HepG2 (cell line): ENCODE results near the gene HEY2. TPM values are rescaled to one million over a fixed set of nuclear protein-coding genes. Genes with fewer than 3 reads are reported as not detected.

Experiments
- AGO1 ChIP-seq: fragments of 200-400 bp; formaldehyde crosslinking; IDR thresholded peaks from 2 replicates; pipeline ENCODE4 v1.6.1; 2017; ENCODE audit warnings: mild to moderate bottlenecking, low read depth, low read length, moderate library complexity; ENCODE audit not compliant: poor library complexity, severe bottlenecking
- CERS6 ChIP-seq: sonication (generic); formaldehyde crosslinking; IDR thresholded peaks from 2 replicates; pipeline ENCODE4 v1.5.0; 2020; ENCODE audit warnings: missing genetic modification reagents
- ELF3 ChIP-seq: IDR thresholded peaks from 2 replicates; pipeline ENCODE4 v1.6.1; 2016; ENCODE audit warnings: missing genetic modification reagents, missing compliant biosample characterization
- ERF ChIP-seq: IDR thresholded peaks from 2 replicates; pipeline ENCODE4 v1.6.1; 2018; ENCODE audit warnings: missing biosample characterization, missing genetic modification reagents
- FIP1L1 ChIP-seq: fragments of 200-400 bp; formaldehyde crosslinking; IDR thresholded peaks from 2 replicates; pipeline ENCODE4 v1.6.1; 2018; ENCODE audit warnings: low read depth, mild to moderate bottlenecking, low read length, moderate library complexity, borderline replicate concordance; ENCODE audit not compliant: insufficient read depth
- HOMEZ ChIP-seq: IDR thresholded peaks from 2 replicates; pipeline ENCODE4 v1.6.1; 2016; ENCODE audit warnings: low read depth
- MED8 ChIP-seq: sonication (generic); formaldehyde crosslinking; IDR thresholded peaks from 2 replicates; pipeline ENCODE4 v1.8.1; 2023; ENCODE audit warnings: mild to moderate bottlenecking, missing genetic modification reagents; ENCODE audit not compliant: insufficient replicate concordance
- PRDM4 ChIP-seq: sonication (generic); formaldehyde crosslinking; IDR thresholded peaks from 2 replicates; pipeline ENCODE4 v1.9.0; 2021; ENCODE audit warnings: missing genetic modification reagents, borderline replicate concordance
- RARA ChIP-seq: IDR thresholded peaks from 2 replicates; pipeline ENCODE4 v1.6.1; 2016; ENCODE audit warnings: missing genetic modification reagents, missing compliant biosample characterization
- RNF2 ChIP-seq: fragments of 450-650 bp; conservative IDR thresholded peaks from 2 replicates; pipeline ENCODE4 v1.6.1; 2016; ENCODE audit warnings: low read depth
- SMARCE1 ChIP-seq: fragments of 450-650 bp; IDR thresholded peaks from 2 replicates; pipeline ENCODE4 v1.6.1; 2017; ENCODE audit warnings: borderline replicate concordance
- SMYD3 ChIP-seq: sonication (generic); formaldehyde crosslinking; IDR thresholded peaks from 2 replicates; pipeline ENCODE4 v1.8.1; 2023; ENCODE audit warnings: mild to moderate bottlenecking, missing genetic modification reagents
- SP4 ChIP-seq: sonication (generic); formaldehyde crosslinking; IDR thresholded peaks from 2 replicates; pipeline ENCODE4 v1.8.1; 2023; ENCODE audit warnings: mild to moderate bottlenecking, missing genetic modification reagents
- ZBTB1 ChIP-seq: sonication (generic); formaldehyde crosslinking; IDR thresholded peaks from 2 replicates; pipeline ENCODE4 v1.4.0; 2020; ENCODE audit warnings: missing genetic modification reagents, borderline replicate concordance
- ZNF136 ChIP-seq: sonication (generic); formaldehyde crosslinking; IDR thresholded peaks from 2 replicates; pipeline ENCODE4 v1.8.1; 2022; ENCODE audit warnings: low read depth, mild to moderate bottlenecking, moderate library complexity, missing genetic modification reagents
- ZNF138 ChIP-seq: sonication (generic); formaldehyde crosslinking; IDR thresholded peaks from 2 replicates; pipeline ENCODE4 v1.5.0; 2020; ENCODE audit warnings: mild to moderate bottlenecking, low read depth, missing genetic modification reagents
- ZNF235 ChIP-seq: sonication (generic); formaldehyde crosslinking; IDR thresholded peaks from 2 replicates; pipeline ENCODE4 v1.8.1; 2023; ENCODE audit warnings: mild to moderate bottlenecking, missing genetic modification reagents, borderline replicate concordance
- ZNF24 ChIP-seq: fragments of 450-650 bp; IDR thresholded peaks from 2 replicates; pipeline ENCODE4 v1.6.1; 2017; ENCODE audit warnings: antibody characterized with exemption, mild to moderate bottlenecking
- ZNF256 ChIP-seq: sonication (generic); formaldehyde crosslinking; conservative IDR thresholded peaks from 2 replicates; pipeline ENCODE4 v1.4.0; 2020; ENCODE audit warnings: missing genetic modification reagents
- polyA plus RNA-seq, 8 experiments: library from polyadenylated mRNA; depleted of rRNA in 3 of 8; stranded (reverse) in 7 of 8; unstranded in 1 of 8; fragments of >200 nt; fragmentation: Illumina TruSeq in 4 of 8; extraction: Trizol in 4 of 8; gene quantifications; 2 replicates each; pipeline versions ENCODE4 v1.2.1 to v1.2.3, GENCODE V29; 2011 to 2016; ENCODE audit warnings: low read depth in 4 of 8, missing spikeins in 1 of 8, mixed read lengths in 1 of 8; ENCODE audit not compliant: insufficient read depth in 1 of 8
- total RNA-seq, 5 experiments: library from RNA; depleted of rRNA; stranded (reverse); fragments of >200 nt; fragmentation: Illumina TruSeq; extraction: Trizol; gene quantifications; 2 replicates each; pipeline ENCODE4 v1.2.3, GENCODE V29; 2016; ENCODE audit warnings: low read depth in 1 of 5
- TF ChIP-seq, protein P1 (sequence below): sonication (generic); formaldehyde crosslinking; IDR thresholded peaks from 2 replicates; pipeline ENCODE4 v1.5.0; 2020; ENCODE audit warnings: mild to moderate bottlenecking, missing genetic modification reagents, moderate library complexity
- TF ChIP-seq, protein P2 (sequence below): sonication (generic); formaldehyde crosslinking; IDR thresholded peaks from 2 replicates; pipeline ENCODE4 v1.5.0; 2020; ENCODE audit warnings: missing genetic modification reagents, mild to moderate bottlenecking, borderline replicate concordance

The HEY2 gene
- total and polyA plus RNA-seq, 2 of the 13 experiments (the other 11 are each of a cell fraction or from before 2014, with no cell fraction given), result 0.04 TPM

- TF ChIP-seq, protein P1, sequence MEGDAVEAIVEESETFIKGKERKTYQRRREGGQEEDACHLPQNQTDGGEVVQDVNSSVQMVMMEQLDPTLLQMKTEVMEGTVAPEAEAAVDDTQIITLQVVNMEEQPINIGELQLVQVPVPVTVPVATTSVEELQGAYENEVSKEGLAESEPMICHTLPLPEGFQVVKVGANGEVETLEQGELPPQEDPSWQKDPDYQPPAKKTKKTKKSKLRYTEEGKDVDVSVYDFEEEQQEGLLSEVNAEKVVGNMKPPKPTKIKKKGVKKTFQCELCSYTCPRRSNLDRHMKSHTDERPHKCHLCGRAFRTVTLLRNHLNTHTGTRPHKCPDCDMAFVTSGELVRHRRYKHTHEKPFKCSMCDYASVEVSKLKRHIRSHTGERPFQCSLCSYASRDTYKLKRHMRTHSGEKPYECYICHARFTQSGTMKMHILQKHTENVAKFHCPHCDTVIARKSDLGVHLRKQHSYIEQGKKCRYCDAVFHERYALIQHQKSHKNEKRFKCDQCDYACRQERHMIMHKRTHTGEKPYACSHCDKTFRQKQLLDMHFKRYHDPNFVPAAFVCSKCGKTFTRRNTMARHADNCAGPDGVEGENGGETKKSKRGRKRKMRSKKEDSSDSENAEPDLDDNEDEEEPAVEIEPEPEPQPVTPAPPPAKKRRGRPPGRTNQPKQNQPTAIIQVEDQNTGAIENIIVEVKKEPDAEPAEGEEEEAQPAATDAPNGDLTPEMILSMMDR (CRISPR knock-in tag), result no peak
- TF ChIP-seq, protein P2, sequence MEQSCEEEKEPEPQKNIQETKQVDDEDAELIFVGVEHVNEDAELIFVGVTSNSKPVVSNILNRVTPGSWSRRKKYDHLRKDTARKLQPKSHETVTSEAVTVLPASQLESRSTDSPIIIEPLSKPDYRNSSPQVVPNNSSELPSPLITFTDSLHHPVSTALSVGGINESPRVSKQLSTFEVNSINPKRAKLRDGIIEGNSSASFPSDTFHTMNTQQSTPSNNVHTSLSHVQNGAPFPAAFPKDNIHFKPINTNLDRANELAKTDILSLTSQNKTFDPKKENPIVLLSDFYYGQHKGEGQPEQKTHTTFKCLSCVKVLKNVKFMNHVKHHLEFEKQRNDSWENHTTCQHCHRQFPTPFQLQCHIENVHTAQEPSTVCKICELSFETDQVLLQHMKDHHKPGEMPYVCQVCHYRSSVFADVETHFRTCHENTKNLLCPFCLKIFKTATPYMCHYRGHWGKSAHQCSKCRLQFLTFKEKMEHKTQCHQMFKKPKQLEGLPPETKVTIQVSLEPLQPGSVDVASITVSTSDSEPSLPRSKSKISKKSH (CRISPR knock-in tag), result peak; percentile 63; the same call in 1 of the 2 replicates
- TF ChIP-seq ELF3 (CRISPR knock-in tag) (peak; percentile 31; the same call in 1 of the 2 replicates), MED8 (CRISPR knock-in tag) (no peak), ZNF235 (no peak), ZNF256 (CRISPR knock-in tag) (no peak), AGO1 (no peak), PRDM4 (CRISPR knock-in tag) (no peak; the same call in 1 of the 2 replicates), RARA (no peak), ZBTB1 (no peak), SMARCE1 (no peak), ZNF138 (peak; percentile 96), SP4 (CRISPR knock-in tag) (no peak), SMYD3 (peak; percentile 80; the same call in 1 of the 2 replicates), ERF (peak; percentile 27), ZNF136 (CRISPR knock-in tag) (no peak), CERS6 (CRISPR knock-in tag) (no peak), ZNF24 (no peak), HOMEZ (CRISPR knock-in tag) (0 out of 2 replicates have a peak, but pooled peaks have one; percentile 1), FIP1L1 (no peak), RNF2 (peak; percentile 76)
Measured at GRCh38 chr6:125780540-125781313, 31.3 kb downstream of the HEY2 start (continued).
